RCC 7860 (cell line): ENCODE results near the gene HKDC1.

ENCODE experiments used
- DNase-seq: peaks from one replicate; pipeline ENCODE4 v3.0.0-alpha.2; 2015; ENCODE audit warnings: low spot score
- FAIRE-seq: peaks from 2 replicates; lab custom pipeline; 2012; peaks lifted over from hg19 to GRCh38; lab: Jason Lieb, UNC

Gene HKDC1

GRCh38 chr10:69215405-69216171 is 4.5 kb upstream of the HKDC1 start:
- FAIRE-seq (no peak), DNase-seq (no peak)

- no peak for DNase-seq
- FAIRE-seq, result no peak
Measured at GRCh38 chr10:69216577-69217118, 3.5 kb upstream of the HKDC1 start.

- DNase-seq (peak; percentile 98), FAIRE-seq (peak; percentile 96)
Measured at GRCh38 chr10:69217119-69217754, 2.9 kb upstream of the HKDC1 start.

GRCh38 chr10:69218831-69219230 is 1.3 kb upstream of the HKDC1 start:
- peak; percentile 32 for FAIRE-seq
- peak; percentile 67 for DNase-seq

GRCh38 chr10:69220507-69220906 is 375 bp downstream of the HKDC1 start:
- DNase-seq (no peak), FAIRE-seq (no peak)

GRCh38 chr10:69222157-69223027 is 2.3 kb downstream of the HKDC1 start:
- peak; percentile 72 for FAIRE-seq
- peak; percentile 79 for DNase-seq

- FAIRE-seq, result no peak
- no peak for DNase-seq
Measured at GRCh38 chr10:69223028-69223342, 2.9 kb downstream of the HKDC1 start.

- DNase-seq, result no peak
- no peak for FAIRE-seq
Measured at GRCh38 chr10:69224862-69225657, 4.9 kb downstream of the HKDC1 start.

GRCh38 chr10:69225681-69226080 is 5.5 kb downstream of the HKDC1 start:
- DNase-seq (no peak), FAIRE-seq (no peak)

- DNase-seq, result no peak
- FAIRE-seq, result no peak
Measured at GRCh38 chr10:69226919-69227450, 6.9 kb downstream of the HKDC1 start.

GRCh38 chr10:69228151-69228550 is 8.0 kb downstream of the HKDC1 start:
- DNase-seq (no peak), FAIRE-seq (no peak)

- DNase-seq (no peak), FAIRE-seq (no peak)
Measured at GRCh38 chr10:69229616-69229916, 9.4 kb downstream of the HKDC1 start.

- FAIRE-seq, result no peak
- DNase-seq, result no peak
Measured at GRCh38 chr10:69230128-69230527, 10.0 kb downstream of the HKDC1 start.

GRCh38 chr10:69232252-69232651 is 12.1 kb downstream of the HKDC1 start:
- FAIRE-seq (no peak), DNase-seq (peak; percentile 67)

- FAIRE-seq (no peak), DNase-seq (no peak)
Measured at GRCh38 chr10:69232736-69233480, 12.8 kb downstream of the HKDC1 start.

GRCh38 chr10:69234447-69234846 is 14.3 kb downstream of the HKDC1 start:
- DNase-seq (no peak), FAIRE-seq (no peak)

- DNase-seq (peak; percentile 53), FAIRE-seq (no peak)
Measured at GRCh38 chr10:69237528-69238159, 17.5 kb downstream of the HKDC1 start.

- FAIRE-seq (no peak), DNase-seq (no peak)
Measured at GRCh38 chr10:69239136-69239535, 19.0 kb downstream of the HKDC1 start.

- no peak for DNase-seq
- no peak for FAIRE-seq
Measured at GRCh38 chr10:69239816-69240434, 19.8 kb downstream of the HKDC1 start.
